ENCODE measurements around the gene MEG3. TPM values are rescaled to one million over a fixed set of nuclear protein-coding genes. Genes with fewer than 3 reads are reported as not detected.

Gene MEG3
- total and polyA plus RNA-seq, 2 of the 8 experiments (the other 6 are each of a cell fraction or from before 2014, with no cell fraction given): 0.17 to 1.1 TPM

- no peak overlapping the region for H2BK120ac ChIP-seq (replicated peaks; ENCODE audit: low read depth, low read length)
- H3K9me3 ChIP-seq (ENCODE audit: insufficient read depth in 2 of 2, low read depth in 1 of 2, low read length in 1 of 2): peaks cover 7 to 14% of the 10 kb centered on the region in 2 experiments; a peak in 3 of 4 replicates
- ChIA-PET CTCF (ENCODE audit: partially characterized antibody) (interaction anchor here (0.6 to 9.5 kb wide), 4 partner anchors 8 to 42 kb away, joined by 3 to 70 read pairs (median 4); partner anchors contain the start of gene RTL1), POLR2A (ENCODE audit: partially characterized antibody) (no interaction called here)
- H3K79me1 ChIP-seq (ENCODE audit: low read depth, low read length): no peaks in the 10 kb centered on the region
- 82% methylated on average over 8 of the region's 8 CpGs; no CpG with 5 or more reads in 1 of the 2 experiments for WGBS, 2 experiments (ENCODE audit: extremely low coverage in 1 of 2, insufficient coverage in 1 of 2, insufficient read length in 1 of 2, insufficient replicate concordance in 2 of 2, low coverage in 1 of 2, low lambda C conversion rate in 2 of 2, missing lambda C conversion rate in 1 of 2)
- FAIRE-seq (no peak), DNase-seq (ENCODE audit: low read depth in 1 of 2, low spot score in 2 of 2) (no peak)
- peak overlapping the region; percentile 29; the same call in 1 of the 2 replicates for H4K8ac ChIP-seq (ENCODE audit: extremely low read depth, insufficient read depth, low read length)
- no peak overlapping the region for H2BK15ac ChIP-seq (ENCODE audit: low read length)
- no peak overlapping the region for H2BK12ac ChIP-seq (ENCODE audit: low read depth, low read length)
- no peak overlapping the region for H2BK5ac ChIP-seq (ENCODE audit: low read depth, low read length)
- no peaks in the 10 kb centered on the region for H3K79me2 ChIP-seq (ENCODE audit: control insufficient read depth in 1 of 2, insufficient read depth in 2 of 2, low read length in 2 of 2)
- no peak overlapping the region for H2AK5ac ChIP-seq (ENCODE audit: low read depth, low read length)
- H3K56ac ChIP-seq (replicated peaks; ENCODE audit: insufficient read length, low read depth, low read length): no peak overlapping the region
- no peak overlapping the region for H3K27ac ChIP-seq (ENCODE audit: low read depth, low read length)
- H3K23ac ChIP-seq (ENCODE audit: insufficient read length): no peak overlapping the region
- H3K18ac ChIP-seq (ENCODE audit: extremely low read depth, low read length): no peak overlapping the region
- no peak overlapping the region for H3K4me3 ChIP-seq (ENCODE audit: extremely low read depth in 1 of 4, insufficient read depth in 2 of 4, low read depth in 3 of 4, low read length in 4 of 4)
- H2BK20ac ChIP-seq (ENCODE audit: low read length): no peak overlapping the region
- H3K9ac ChIP-seq (replicated peaks in 1 of 4; ENCODE audit: extremely low read depth in 1 of 4, low read depth in 3 of 4, low read length in 3 of 4): no peak overlapping the region
- no peak overlapping the region for H4K5ac ChIP-seq (ENCODE audit: insufficient read length, low read depth, low read length)
- H3K27me3 ChIP-seq (replicated peaks in 1 of 4; ENCODE audit: control insufficient read depth in 3 of 4, extremely low read depth in 1 of 4, insufficient read depth in 3 of 4, low read length in 3 of 4): no peaks in the 10 kb centered on the region
- H3K14ac ChIP-seq (ENCODE audit: insufficient read length): no peak overlapping the region
- no peaks in the 10 kb centered on the region for H3K36me3 ChIP-seq (ENCODE audit: control insufficient read depth in 2 of 4, insufficient read depth in 4 of 4, low read length in 3 of 4)
- H2AFZ ChIP-seq (ENCODE audit: low read length): no peak overlapping the region
- no peak overlapping the region for H3K4me2 ChIP-seq (ENCODE audit: insufficient read depth in 1 of 2, low read depth in 2 of 2, low read length in 2 of 2)
- no peak overlapping the region for H4K91ac ChIP-seq (replicated peaks; ENCODE audit: insufficient read length, low read length)
- H3K23me2 ChIP-seq (ENCODE audit: low read depth, low read length): peaks cover 3% of the 10 kb centered on the region; the same call in 1 of the 2 replicates
- H3K4ac ChIP-seq (replicated peaks; ENCODE audit: insufficient read length, low read depth, low read length): no peak overlapping the region
- H4K20me1 ChIP-seq (replicated peaks in 1 of 2; ENCODE audit: control insufficient read depth in 1 of 2, insufficient read depth in 2 of 2, low read length in 2 of 2): no peaks in the 10 kb centered on the region
- no peaks in the 10 kb centered on the region; a peak in 2 of 7 replicates for H3K4me1 ChIP-seq (replicated peaks in 1 of 4; ENCODE audit: control insufficient read depth in 3 of 4, insufficient read depth in 4 of 4, low read length in 3 of 4)
- TF ChIP-seq SP1 (IDR thresholded peaks at IDR 0.05; ENCODE audit: low read depth, low read length) (no peak), CBX8 (IDR thresholded peaks at IDR 0.05; ENCODE audit: borderline replicate concordance, low read depth, low read length) (no peak), KDM5A (IDR thresholded peaks at IDR 0.05; ENCODE audit: low read length) (no peak), USF2 (IDR thresholded peaks at IDR 0.05; ENCODE audit: low read length) (no peak), POLR2AphosphoS5 (IDR thresholded peaks at IDR 0.05; ENCODE audit: low read depth, low read length) (no peak), TBP (IDR thresholded peaks at IDR 0.05; ENCODE audit: low read depth, low read length) (no peak), FOSL1 (IDR thresholded peaks at IDR 0.05; ENCODE audit: insufficient read depth, low read depth, low read length) (no peak), SRF (IDR thresholded peaks at IDR 0.05; ENCODE audit: low read depth, low read length) (no peak), MAX (IDR thresholded peaks at IDR 0.05) (no peak), SIN3A (conservative IDR thresholded peaks at IDR 0.05 in 1 of 2, IDR thresholded peaks at IDR 0.05 in 1 of 2; ENCODE audit: low read depth in 1 of 2, low read length in 2 of 2) (no peak), PHF8 (conservative IDR thresholded peaks at IDR 0.05; ENCODE audit: low read depth, low read length) (no peak), EGR1 (IDR thresholded peaks at IDR 0.05; ENCODE audit: borderline replicate concordance, low read depth, low read length) (no peak), ATF3 (IDR thresholded peaks at IDR 0.05; ENCODE audit: insufficient read depth, low read depth, low read length) (no peak)
Observed at GRCh38 chr14:100858838-100859220, 32.9 kb downstream of the MEG3 start.

Measured in H1 (cell line).